Rectal smooth muscle tissue (tissue), 1 donor: ENCODE measurements around the gene DIS3L2.

Source experiments
- H3K27ac ChIP-seq: one replicate; pipeline ENCODE4 v1.7.0; 2013; ENCODE audit warnings: low read depth, low read length, inconsistent platforms
- H3K27me3 ChIP-seq: one replicate; pipeline ENCODE4 v1.7.0; 2013; ENCODE audit warnings: low read length; ENCODE audit not compliant: control insufficient read depth, insufficient read depth
- H3K36me3 ChIP-seq: one replicate; pipeline ENCODE4 v1.7.0; 2013; ENCODE audit warnings: low read length; ENCODE audit not compliant: control insufficient read depth, insufficient read depth
- H3K4me1 ChIP-seq: one replicate; pipeline ENCODE4 v1.7.0; 2013; ENCODE audit warnings: low read length; ENCODE audit not compliant: control insufficient read depth, insufficient read depth
- H3K4me3 ChIP-seq: one replicate; pipeline ENCODE4 v1.7.0; 2013; ENCODE audit warnings: low read length
- H3K9ac ChIP-seq: one replicate; pipeline ENCODE4 v1.7.0; 2013; ENCODE audit warnings: low read length

Gene DIS3L2

GRCh38 chr2:232058931-232059330, 97.4 kb downstream of the DIS3L2 start:
- H3K4me3 ChIP-seq, result no peak overlapping the region
- no peaks in the 10 kb centered on the region for H3K4me1 ChIP-seq

GRCh38 chr2:232061265-232061664, 99.8 kb downstream of the DIS3L2 start:
- H3K9ac ChIP-seq, result no peak overlapping the region
- no peak overlapping the region for H3K4me3 ChIP-seq
- H3K27me3 ChIP-seq, result no peaks in the 10 kb centered on the region
- H3K4me1 ChIP-seq, result no peaks in the 10 kb centered on the region
- H3K36me3 ChIP-seq, result no peaks in the 10 kb centered on the region
- H3K27ac ChIP-seq, result no peak overlapping the region

More at GRCh38 chr2:232058931-232059330, 97.4 kb downstream of the DIS3L2 start:
- H3K9ac ChIP-seq, result no peak overlapping the region
- H3K27ac ChIP-seq, result no peak overlapping the region
- H3K27me3 ChIP-seq, result no peaks in the 10 kb centered on the region
- H3K36me3 ChIP-seq, result no peaks in the 10 kb centered on the region

GRCh38 chr2:232073026-232073425, 111.5 kb downstream of the DIS3L2 start:
- no peak overlapping the region for H3K9ac ChIP-seq
- no peaks in the 10 kb centered on the region for H3K4me1 ChIP-seq
- no peak overlapping the region for H3K4me3 ChIP-seq
- H3K27me3 ChIP-seq, result no peaks in the 10 kb centered on the region
- no peak overlapping the region for H3K27ac ChIP-seq
- H3K36me3 ChIP-seq, result no peaks in the 10 kb centered on the region

GRCh38 chr2:232073699-232074098, 112.2 kb downstream of the DIS3L2 start:
- Histone ChIP-seq H3K36me3 (no peaks in the 10 kb centered on the region), H3K27ac (no peak overlapping the region), H3K27me3 (no peaks in the 10 kb centered on the region), H3K4me1 (no peaks in the 10 kb centered on the region), H3K4me3 (no peak overlapping the region), H3K9ac (no peak overlapping the region)

- no peak overlapping the region for H3K27ac ChIP-seq
- H3K9ac ChIP-seq, result no peak overlapping the region
- no peaks in the 10 kb centered on the region for H3K27me3 ChIP-seq
- H3K36me3 ChIP-seq, result no peaks in the 10 kb centered on the region
- H3K4me3 ChIP-seq, result no peak overlapping the region
- no peaks in the 10 kb centered on the region for H3K4me1 ChIP-seq
These were observed 113.6 kb downstream of the DIS3L2 start for GRCh38 chr2:232075080-232075479.

- no peak overlapping the region for H3K9ac ChIP-seq
- H3K4me1 ChIP-seq, result no peaks in the 10 kb centered on the region
- H3K27me3 ChIP-seq, result no peaks in the 10 kb centered on the region
- H3K4me3 ChIP-seq, result no peak overlapping the region
- H3K27ac ChIP-seq, result no peak overlapping the region
- H3K36me3 ChIP-seq, result no peaks in the 10 kb centered on the region
These were observed 114.3 kb downstream of the DIS3L2 start for GRCh38 chr2:232075859-232076258.

- Histone ChIP-seq H3K27me3 (no peaks in the 10 kb centered on the region), H3K9ac (no peak overlapping the region), H3K4me3 (no peak overlapping the region), H3K4me1 (no peaks in the 10 kb centered on the region), H3K27ac (no peak overlapping the region), H3K36me3 (no peaks in the 10 kb centered on the region)
These were observed 114.8 kb downstream of the DIS3L2 start for GRCh38 chr2:232076272-232076671.

GRCh38 chr2:232076736-232077135, 115.2 kb downstream of the DIS3L2 start:
- Histone ChIP-seq H3K27me3 (no peaks in the 10 kb centered on the region), H3K9ac (no peak overlapping the region), H3K4me3 (no peak overlapping the region), H3K27ac (no peak overlapping the region), H3K36me3 (no peaks in the 10 kb centered on the region), H3K4me1 (no peaks in the 10 kb centered on the region)

GRCh38 chr2:232085164-232085563, 123.7 kb downstream of the DIS3L2 start:
- no peak overlapping the region for H3K9ac ChIP-seq
- H3K27ac ChIP-seq, result no peak overlapping the region
- H3K27me3 ChIP-seq, result no peaks in the 10 kb centered on the region
- H3K36me3 ChIP-seq, result no peaks in the 10 kb centered on the region
- H3K4me1 ChIP-seq, result no peaks in the 10 kb centered on the region
- H3K4me3 ChIP-seq, result no peak overlapping the region

GRCh38 chr2:232085826-232086425, 124.4 kb downstream of the DIS3L2 start:
- H3K4me1 ChIP-seq, result no peaks in the 10 kb centered on the region
- no peaks in the 10 kb centered on the region for H3K36me3 ChIP-seq
- H3K9ac ChIP-seq, result no peak overlapping the region
- no peak overlapping the region for H3K27ac ChIP-seq
- no peaks in the 10 kb centered on the region for H3K27me3 ChIP-seq
- H3K4me3 ChIP-seq, result no peak overlapping the region

- Histone ChIP-seq H3K4me1 (no peaks in the 10 kb centered on the region), H3K27me3 (no peaks in the 10 kb centered on the region), H3K36me3 (no peaks in the 10 kb centered on the region), H3K27ac (no peak overlapping the region), H3K4me3 (no peak overlapping the region), H3K9ac (no peak overlapping the region)
These were observed 127.3 kb downstream of the DIS3L2 start for GRCh38 chr2:232088771-232089170.

- Histone ChIP-seq H3K36me3 (no peaks in the 10 kb centered on the region), H3K4me3 (no peak overlapping the region), H3K4me1 (no peaks in the 10 kb centered on the region), H3K9ac (no peak overlapping the region), H3K27ac (no peak overlapping the region), H3K27me3 (no peaks in the 10 kb centered on the region)
These were observed 132.7 kb downstream of the DIS3L2 start for GRCh38 chr2:232094201-232094600.

- Histone ChIP-seq H3K36me3 (no peaks in the 10 kb centered on the region), H3K27ac (no peak overlapping the region), H3K4me3 (no peak overlapping the region), H3K27me3 (no peaks in the 10 kb centered on the region), H3K9ac (no peak overlapping the region), H3K4me1 (no peaks in the 10 kb centered on the region)
These were observed 133.4 kb downstream of the DIS3L2 start for GRCh38 chr2:232094883-232095282.
